Stimulated activated naive CD8-positive, alpha-beta T cell treated with anti-CD3 and anti-CD28 coated beads, Interleukin-15, amount 100 ng/mL, for 72 hours (primary cell): Measurements from ENCODE around the gene RAB6D.
"Not testable (repeated sequence)": the region's sequence is repeated elsewhere in the genome, so short reads cannot be mapped to it uniquely, and the experiment has no call there.

ENCODE experiments used
- ATAC-seq: fragments of 150-1000 bp; cut with Tn5 transposase; 2 replicates; pipeline ENCODE4 v1.10.0; 2021; ENCODE audit warnings: mild to moderate bottlenecking, moderate library complexity
- DNase-seq, 2 donors: peaks; one replicate each; pipeline ENCODE4 v3.0.0; 2021 to 2022
- H3K27ac Mint-ChIP-seq, 2 donors: one replicate each; pipeline ENCODE4 v1.8.0; 2022; ENCODE audit warnings: mild to moderate bottlenecking in 2 of 2, mixed read lengths in 2 of 2, moderate library complexity in 2 of 2
- H3K27me3 Mint-ChIP-seq: one replicate; pipeline ENCODE4 v1.8.0; 2022; ENCODE audit warnings: mixed read lengths
- H3K4me1 Mint-ChIP-seq: one replicate; pipeline ENCODE4 v1.8.0; 2022; ENCODE audit warnings: mild to moderate bottlenecking, mixed read lengths
- H3K4me3 Mint-ChIP-seq, 2 donors: one replicate each; pipeline ENCODE4 v1.8.0; 2022; ENCODE audit warnings: mild to moderate bottlenecking in 2 of 2, mixed read lengths in 2 of 2, moderate library complexity in 1 of 2
- H3K9me3 Mint-ChIP-seq, 2 donors: one replicate each; pipeline ENCODE4 v1.8.0; 2022; ENCODE audit warnings: mixed read lengths in 2 of 2

RAB6D gene

DNA sequence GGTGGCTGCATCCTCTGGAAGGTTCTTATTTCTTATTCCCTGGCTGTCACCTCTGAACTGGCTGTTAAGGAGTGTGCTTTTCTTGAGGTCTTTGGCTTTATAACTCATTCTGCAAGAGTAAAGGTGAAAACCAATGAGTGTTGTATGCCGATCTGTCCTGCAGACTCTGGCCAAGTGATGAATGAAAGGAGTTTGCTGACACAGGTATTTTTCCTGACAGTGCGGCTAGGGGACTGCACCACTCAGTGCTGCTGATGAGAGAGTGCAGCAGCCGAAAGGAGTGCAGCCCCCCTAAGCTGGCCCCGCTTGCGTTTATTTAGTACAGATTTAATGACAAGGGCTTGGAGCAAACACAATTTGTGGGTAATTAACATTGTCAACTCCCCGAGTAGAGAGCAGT, 41.8 kb downstream of the RAB6D start:
- DNase-seq (no peak), ATAC-seq (no peak)
- Mint-ChIP-seq H3K9me3 (peaks cover 0 to 13% of the 10 kb centered on the region in 2 donors), H3K27me3 (peaks cover 29% of the 10 kb centered on the region), H3K4me3 (no peak overlapping the region), H3K27ac (no peak overlapping the region), H3K4me1 (no peaks in the 10 kb centered on the region)

DNA sequence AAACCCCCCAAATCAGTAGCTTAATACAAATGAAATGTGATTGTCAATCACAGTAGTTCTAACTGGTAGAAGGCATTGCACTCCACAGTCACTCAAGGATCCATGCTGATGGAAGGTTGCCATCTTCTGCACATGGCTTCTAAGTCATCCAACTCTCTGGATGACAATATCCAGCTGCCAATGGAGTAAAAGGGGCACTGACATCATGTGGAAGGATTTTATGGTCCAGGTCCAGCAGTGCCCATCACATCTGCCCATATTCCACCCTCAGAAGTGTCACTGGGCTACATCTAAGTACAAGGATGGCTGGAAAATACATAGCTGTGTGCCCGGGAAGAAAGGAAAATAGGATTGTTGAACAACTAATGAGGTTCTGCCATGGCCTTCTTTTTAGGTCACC, 42.6 kb downstream of the RAB6D start:
- not testable (repeated sequence) for ATAC-seq, H3K4me3 Mint-ChIP-seq, H3K4me1 Mint-ChIP-seq, H3K27ac Mint-ChIP-seq, DNase-seq
- peaks cover 0 to 13% of the 10 kb centered on the region in 2 donors for H3K9me3 Mint-ChIP-seq
- H3K27me3 Mint-ChIP-seq, result peaks cover 34% of the 10 kb centered on the region

DNA sequence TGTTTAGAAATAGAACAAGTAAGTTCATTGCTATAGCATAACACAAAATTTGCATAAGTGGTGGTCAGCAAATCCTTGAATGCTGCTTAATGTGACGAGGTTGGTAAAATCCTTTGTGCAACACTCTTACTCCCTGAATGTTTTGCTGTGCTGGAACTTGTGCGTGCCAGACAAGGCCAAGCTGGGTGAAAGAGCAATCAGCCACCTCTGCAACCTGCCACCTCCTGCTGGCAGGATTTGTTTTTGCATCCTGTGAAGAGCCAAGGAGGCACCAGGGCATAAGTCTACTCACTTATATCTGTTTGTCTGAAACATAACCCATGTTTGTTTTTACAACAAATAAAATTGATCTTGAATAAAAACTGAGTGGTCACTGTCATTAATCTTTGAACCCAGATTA, 53.0 kb downstream of the RAB6D start:
- not testable (repeated sequence) for H3K4me3 Mint-ChIP-seq, ATAC-seq, H3K27ac Mint-ChIP-seq, H3K9me3 Mint-ChIP-seq, H3K4me1 Mint-ChIP-seq, DNase-seq
- H3K27me3 Mint-ChIP-seq, result peaks cover 46% of the 10 kb centered on the region
